GM21717 (cell line): ENCODE data around the gene KLK8.

ENCODE experiments used
- ATAC-seq: cut with Tn5 transposase; IDR thresholded peaks from one replicate; pipeline ENCODE4 v1.9.1; 2021; ENCODE audit warnings: mild to moderate bottlenecking, moderate library complexity; ENCODE audit not compliant: unreplicated experiment

KLK8 gene

DNA sequence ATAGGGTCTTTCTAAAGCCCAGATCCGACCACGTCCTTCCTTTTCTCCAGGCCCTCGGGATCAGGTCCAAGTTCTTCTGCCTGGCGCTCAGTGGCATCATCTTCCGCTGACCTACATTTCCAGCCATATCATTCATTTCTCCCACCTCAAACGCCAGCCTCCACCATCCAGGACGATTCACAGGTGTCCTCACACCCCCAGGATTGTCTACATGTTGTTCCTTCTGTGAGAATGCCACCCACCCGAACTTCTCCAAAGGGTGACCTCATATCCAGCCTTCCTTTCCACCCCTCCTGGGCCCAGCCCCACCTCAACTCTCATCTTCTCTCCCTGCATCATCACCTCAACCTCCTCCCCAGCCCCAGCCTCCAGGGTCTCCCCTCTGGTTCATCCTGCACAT is 43.8 kb downstream of the KLK8 start:
- no peak for ATAC-seq

DNA sequence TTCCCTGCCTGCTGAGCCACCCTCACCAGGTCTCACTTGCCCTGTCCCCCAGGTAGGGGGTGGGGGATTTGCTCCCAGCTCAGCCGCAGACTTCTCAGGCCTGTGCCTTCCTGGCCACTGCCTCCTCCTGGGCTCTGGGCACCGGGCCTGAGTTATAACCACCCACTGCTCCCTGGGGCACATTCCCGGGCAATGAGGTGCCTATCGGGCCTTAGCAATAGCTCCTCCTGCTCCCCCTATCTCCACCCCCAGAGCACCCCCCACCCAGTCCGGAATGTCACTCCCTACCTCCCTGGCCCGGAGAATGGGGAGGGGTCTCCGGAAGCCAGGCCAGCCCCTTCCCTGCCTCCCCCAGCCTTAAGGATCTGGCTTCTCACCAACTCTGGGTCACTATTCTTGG is 48.5 kb downstream of the KLK8 start, which contains the start of gene KLK5:
Gene KLK5, minus strand, starts transcription at position 129 of the 400 bp plus-strand sequence. CDS start 381 bp downstream, outside the sequence.
- no peak for ATAC-seq

DNA sequence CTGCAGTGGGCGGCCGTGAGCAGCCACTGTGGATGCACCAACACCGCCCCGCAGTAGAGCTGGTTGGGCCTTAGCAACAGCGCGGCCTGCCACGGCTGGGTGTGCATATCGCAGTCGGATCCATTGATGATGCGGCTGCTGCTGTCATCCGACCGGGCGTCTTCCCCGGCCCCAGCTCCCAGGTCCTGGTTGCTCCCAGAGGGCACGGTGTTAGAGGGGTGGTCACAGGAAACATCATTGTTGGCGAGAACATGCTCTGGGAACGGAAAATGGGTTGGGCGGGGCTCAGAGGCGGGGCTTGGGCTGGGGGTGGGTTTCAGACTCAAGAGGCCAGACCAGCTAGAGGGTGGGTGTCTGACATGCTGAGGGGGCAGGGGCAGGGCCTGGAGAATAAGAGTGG is 51.5 kb downstream of the KLK8 start:
- ATAC-seq = no peak

DNA sequence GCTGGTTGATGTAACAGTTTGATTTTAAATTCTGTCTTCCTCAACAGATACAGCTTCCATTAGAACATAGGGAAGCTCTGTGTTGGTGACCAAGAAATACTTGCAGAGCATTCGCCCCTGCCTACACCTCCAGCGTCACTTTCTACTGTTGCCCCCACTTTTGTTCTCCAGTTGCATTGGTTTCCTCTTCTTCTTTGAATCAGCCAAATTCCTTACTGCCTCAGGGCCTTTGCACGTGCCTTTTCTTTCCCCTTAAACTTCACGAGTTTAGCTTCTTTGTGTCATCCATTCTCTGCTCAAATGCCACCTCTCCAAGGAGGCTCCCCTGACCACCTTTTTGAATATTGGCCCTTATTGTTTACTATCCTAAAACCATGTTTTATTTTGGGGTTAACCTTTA is 54.3 kb downstream of the KLK8 start:
- ATAC-seq = no peak
